H1 (cell line): ENCODE results near the gene TLE1. TPM values are rescaled to one million over a fixed set of nuclear protein-coding genes. Genes with fewer than 3 reads are reported as not detected.

Source experiments
- CTCF ChIA-PET: fragments of 300-600 bp; sonication (Branson Sonifier 250); formaldehyde crosslinking; loops from one replicate; lab custom pipeline; 2021; ENCODE audit not compliant: partially characterized antibody; lab: Charles Lee
- POLR2A ChIA-PET: fragments of 300-600 bp; sonication (Branson Sonifier 250); formaldehyde crosslinking; loops from one replicate; lab custom pipeline; 2021; ENCODE audit warnings: inconsistent platforms; ENCODE audit not compliant: partially characterized antibody; lab: Charles Lee
- DNase-seq, 2 experiments: peaks; one replicate each; pipeline versions ENCODE4 v3.0.0 to v3.0.0-alpha.2; 2010 to 2022; ENCODE audit warnings: low spot score in 2 of 2, low read depth in 1 of 2, mixed read lengths in 1 of 2
- FAIRE-seq: peaks from 2 replicates; lab custom pipeline; 2011; peaks lifted over from hg19 to GRCh38; lab: Jason Lieb, UNC
- H2AFZ ChIP-seq: 2 replicates; pipeline ENCODE4 v1.8.1; 2012; ENCODE audit warnings: low read length, inconsistent platforms
- H2AK5ac ChIP-seq: 2 replicates; pipeline ENCODE4 v1.6.1; 2013; ENCODE audit warnings: low read depth, low read length
- H2BK120ac ChIP-seq: replicated peaks from 2 replicates; pipeline ENCODE3; 2013; ENCODE audit warnings: low read depth, low read length, inconsistent platforms
- H2BK12ac ChIP-seq: 2 replicates; pipeline ENCODE4 v1.6.1; 2013; ENCODE audit warnings: low read depth, low read length
- H2BK15ac ChIP-seq: 2 replicates; pipeline ENCODE4 v1.6.1; 2013; ENCODE audit warnings: low read length
- H2BK20ac ChIP-seq: 2 replicates; pipeline ENCODE4 v1.6.1; 2013; ENCODE audit warnings: low read length
- H2BK5ac ChIP-seq: 2 replicates; pipeline ENCODE4 v1.6.1; 2013; ENCODE audit warnings: low read depth, low read length
- H3K14ac ChIP-seq: 2 replicates; pipeline ENCODE4 v1.6.1; 2013; ENCODE audit warnings: inconsistent platforms; ENCODE audit not compliant: insufficient read length
- H3K18ac ChIP-seq: 2 replicates; pipeline ENCODE4 v1.6.1; 2013; ENCODE audit warnings: low read length; ENCODE audit errors: extremely low read depth
- H3K23ac ChIP-seq: 2 replicates; pipeline ENCODE4 v1.6.1; 2013; ENCODE audit warnings: inconsistent platforms; ENCODE audit not compliant: insufficient read length
- H3K23me2 ChIP-seq: 2 replicates; pipeline ENCODE4 v1.6.1; 2013; ENCODE audit warnings: low read depth, low read length
- H3K27ac ChIP-seq: 2 replicates; pipeline ENCODE4 v1.6.1; 2011; ENCODE audit warnings: low read depth, low read length, inconsistent platforms
- H3K27me3 ChIP-seq, 4 experiments: replicated peaks in 1 of 4; 1 replicate in 1 of 4; 2 replicates in 3 of 4; pipeline versions ENCODE4 v1.6.1 to v1.8.1; 2011 to 2013; ENCODE audit warnings: low read length in 3 of 4, mild to moderate bottlenecking in 3 of 4, inconsistent platforms in 2 of 4, mixed read lengths in 2 of 4, moderate library complexity in 1 of 4; ENCODE audit not compliant: control insufficient read depth in 3 of 4, insufficient read depth in 3 of 4; ENCODE audit errors: extremely low read depth in 1 of 4
- H3K36me3 ChIP-seq, 4 experiments: 2 replicates each; pipeline versions ENCODE4 v1.6.1 to v1.8.1; 2011 to 2013; ENCODE audit warnings: mild to moderate bottlenecking in 4 of 4, low read length in 3 of 4, moderate library complexity in 2 of 4, control low read depth in 1 of 4, inconsistent platforms in 1 of 4; ENCODE audit not compliant: insufficient read depth in 4 of 4, control insufficient read depth in 2 of 4
- H3K4ac ChIP-seq: replicated peaks from 2 replicates; pipeline ENCODE3; 2013; ENCODE audit warnings: low read length, low read depth, mixed read lengths, inconsistent platforms; ENCODE audit not compliant: insufficient read length
- H3K4me1 ChIP-seq, 4 experiments: replicated peaks in 1 of 4; 1 replicate in 1 of 4; 2 replicates in 3 of 4; pipeline versions ENCODE4 v1.6.1 to v1.8.1; 2011 to 2013; ENCODE audit warnings: low read length in 3 of 4, inconsistent platforms in 2 of 4, mixed read lengths in 1 of 4; ENCODE audit not compliant: insufficient read depth in 4 of 4, control insufficient read depth in 3 of 4
- H3K4me2 ChIP-seq, 2 experiments: 2 replicates each; pipeline versions ENCODE4 v1.6.1 to v1.8.1; 2011 to 2013; ENCODE audit warnings: low read depth in 2 of 2, low read length in 2 of 2, control low read depth in 1 of 2, inconsistent platforms in 1 of 2, mild to moderate bottlenecking in 1 of 2; ENCODE audit not compliant: insufficient read depth in 1 of 2
- H3K4me3 ChIP-seq, 4 experiments: fragments of 200-600, 300-600 bp in 1 of 4; sonication (generic), shearing (Covaris generic), sonication (Bioruptor Twin) in 1 of 4; 2 replicates each; pipeline versions ENCODE4 v1.5.1 to v1.8.1; 2011 to 2016; ENCODE audit warnings: low read length in 4 of 4, low read depth in 3 of 4, control low read depth in 2 of 4, inconsistent platforms in 2 of 4, mild to moderate bottlenecking in 2 of 4, mixed read lengths in 1 of 4, moderate library complexity in 1 of 4; ENCODE audit not compliant: insufficient read depth in 2 of 4; ENCODE audit errors: extremely low read depth in 1 of 4
- H3K56ac ChIP-seq: replicated peaks from 2 replicates; pipeline ENCODE3; 2013; ENCODE audit warnings: low read depth, mild to moderate bottlenecking, mixed read lengths, low read length, inconsistent platforms; ENCODE audit not compliant: insufficient read length
- H3K79me1 ChIP-seq: 2 replicates; pipeline ENCODE4 v1.6.1; 2013; ENCODE audit warnings: low read depth, low read length, control low read depth
- H3K79me2 ChIP-seq, 2 experiments: 2 replicates each; pipeline versions ENCODE4 v1.6.1 to v1.8.1; 2012 to 2013; ENCODE audit warnings: low read length in 2 of 2, mild to moderate bottlenecking in 2 of 2, inconsistent platforms in 1 of 2; ENCODE audit not compliant: insufficient read depth in 2 of 2, control insufficient read depth in 1 of 2
- H3K9ac ChIP-seq, 4 experiments: replicated peaks in 1 of 4; 1 replicate in 1 of 4; 2 replicates in 3 of 4; pipeline versions ENCODE4 v1.6.1 to v1.8.1; 2011 to 2013; ENCODE audit warnings: low read depth in 3 of 4, low read length in 3 of 4, control low read depth in 2 of 4, mild to moderate bottlenecking in 2 of 4, moderate library complexity in 2 of 4, inconsistent platforms in 1 of 4; ENCODE audit errors: extremely low read depth in 1 of 4
- H3K9me3 ChIP-seq, 2 experiments: 2 replicates each; pipeline versions ENCODE4 v1.6.1 to v1.8.1; 2012 to 2013; ENCODE audit warnings: mild to moderate bottlenecking in 2 of 2, moderate library complexity in 2 of 2, control low read depth in 1 of 2, inconsistent platforms in 1 of 2, low read depth in 1 of 2, low read length in 1 of 2, mixed read lengths in 1 of 2; ENCODE audit not compliant: insufficient read depth in 2 of 2
- H4K20me1 ChIP-seq, 2 experiments: replicated peaks in 1 of 2; 2 replicates each; pipeline versions ENCODE3 to v1.8.1; 2011 to 2013; ENCODE audit warnings: inconsistent platforms in 2 of 2, low read length in 2 of 2, mild to moderate bottlenecking in 1 of 2; ENCODE audit not compliant: insufficient read depth in 2 of 2, control insufficient read depth in 1 of 2
- H4K5ac ChIP-seq: 2 replicates; pipeline ENCODE4 v1.6.1; 2013; ENCODE audit warnings: low read length, low read depth, mixed read lengths, inconsistent platforms; ENCODE audit not compliant: insufficient read length
- H4K8ac ChIP-seq: 2 replicates; pipeline ENCODE4 v1.8.0; 2013; ENCODE audit warnings: mild to moderate bottlenecking, moderate library complexity, low read length, inconsistent platforms; ENCODE audit not compliant: insufficient read depth; ENCODE audit errors: extremely low read depth
- H4K91ac ChIP-seq: replicated peaks from 2 replicates; pipeline ENCODE3; 2013; ENCODE audit warnings: low read length, mixed read lengths, inconsistent platforms; ENCODE audit not compliant: insufficient read length
- CHD1 ChIP-seq: IDR thresholded peaks from 2 replicates; pipeline ENCODE4 v1.6.1; 2012; ENCODE audit warnings: low read depth, low read length, improper control_type of control experiment
- CTBP2 ChIP-seq: IDR thresholded peaks from 2 replicates; pipeline ENCODE4 v1.7.0; 2011; ENCODE audit warnings: borderline replicate concordance, mild to moderate bottlenecking, moderate library complexity, mixed read lengths, low read length; ENCODE audit not compliant: insufficient read depth, insufficient read length
- EGR1 ChIP-seq: IDR thresholded peaks from 2 replicates; pipeline ENCODE4 v1.6.1; 2011; ENCODE audit warnings: low read depth, low read length, borderline replicate concordance
- EZH2 ChIP-seq: fragments of 200-600 bp; sonication (generic); IDR thresholded peaks from 2 replicates; pipeline ENCODE4 v1.7.1; 2012; ENCODE audit warnings: low read depth, mild to moderate bottlenecking, moderate library complexity, low read length, inconsistent platforms; ENCODE audit not compliant: severe bottlenecking
- GTF2F1 ChIP-seq: IDR thresholded peaks from 2 replicates; pipeline ENCODE4 v1.6.1; 2012; ENCODE audit warnings: low read depth, low read length, improper control_type of control experiment, borderline replicate concordance
- KDM5A ChIP-seq: fragments of 200-600 bp; IDR thresholded peaks from 2 replicates; pipeline ENCODE4 v1.7.1; 2012; ENCODE audit warnings: mild to moderate bottlenecking, low read length, inconsistent platforms, mixed read lengths
- POLR2A ChIP-seq, 2 experiments: IDR thresholded peaks; 1 replicate in 1 of 2; 2 replicates in 1 of 2; pipeline ENCODE4 v1.6.1; 2011; ENCODE audit warnings: low read depth in 2 of 2, low read length in 2 of 2, mild to moderate bottlenecking in 2 of 2; ENCODE audit errors: control extremely low read depth in 1 of 2
- POLR2AphosphoS5 ChIP-seq: IDR thresholded peaks from 2 replicates; pipeline ENCODE4 v1.6.1; 2011; ENCODE audit warnings: low read depth, low read length
- RNF2 ChIP-seq: fragments of 200-900, 300-1000 bp; sonication (generic); IDR thresholded peaks from 2 replicates; pipeline ENCODE4 v1.7.1; 2016; ENCODE audit warnings: borderline replicate concordance, low read depth, mild to moderate bottlenecking, antibody characterized with exemption, low read length; ENCODE audit not compliant: poor library complexity, severe bottlenecking; ENCODE audit errors: missing control alignments
- SIX5 ChIP-seq: IDR thresholded peaks from 2 replicates; pipeline ENCODE4 v1.6.1; 2011; ENCODE audit warnings: mild to moderate bottlenecking, low read depth, low read length
- SUZ12 ChIP-seq: fragments of 200-600 bp; sonication (generic); IDR thresholded peaks from 2 replicates; pipeline ENCODE4 v1.6.1; 2012; ENCODE audit warnings: mild to moderate bottlenecking, inconsistent platforms, low read length, moderate library complexity, mixed read lengths
- TEAD4 ChIP-seq: IDR thresholded peaks from 2 replicates; pipeline ENCODE4 v1.6.1; 2012; ENCODE audit warnings: low read depth, low read length, inconsistent platforms, mixed read lengths
- ZNF274 ChIP-seq: IDR thresholded peaks from 2 replicates; pipeline ENCODE4 v1.7.0; 2012; ENCODE audit warnings: low read length, borderline replicate concordance; ENCODE audit errors: extremely low read depth
- WGBS, 2 experiments: shearing (Covaris generic) in 1 of 2; methylation state at CpG; one replicate each; pipeline versions ENCODE4 v1.1.6 to v1.1.7; 2013 to 2015; ENCODE audit warnings: low lambda C conversion rate in 2 of 2, mixed read lengths in 2 of 2, inconsistent platforms in 1 of 2, low coverage in 1 of 2, missing lambda C conversion rate in 1 of 2; ENCODE audit not compliant: insufficient replicate concordance in 2 of 2, insufficient coverage in 1 of 2, insufficient read length in 1 of 2; ENCODE audit errors: extremely low coverage in 1 of 2, missing lambda C conversion rate in 1 of 2; 5-methylcytosine and 5-hydroxymethylcytosine counted together
- polyA plus RNA-seq, 7 experiments: library from polyadenylated mRNA; depleted of rRNA in 3 of 7; stranded (reverse) in 5 of 7; unstranded in 2 of 7; fragments of >200 nt in 5 of 7; fragments of 200-250 nt in 2 of 7; gene quantifications; 1 replicate in 5 of 7; 2 replicates in 1 of 7; 4 replicates in 1 of 7; pipeline versions ENCODE4 v1.2.1 to v1.2.3, GENCODE V29; 2011 to 2013; ENCODE audit warnings: missing spikeins in 2 of 7, mixed read lengths in 2 of 7
- total RNA-seq: library from RNA; stranded (reverse); fragmentation: NEBNext Ultra II Directional; extraction: Animal tissue kit (Norgen Biotek cat#: 25700); gene quantifications from 2 replicates; pipeline ENCODE4 v1.2.1, GENCODE V29; 2021

Gene TLE1
- total and polyA plus RNA-seq, 2 of the 8 experiments (the other 6 are each of a cell fraction or from before 2014, with no cell fraction given), result 81.8 to 91.6 TPM

DNA sequence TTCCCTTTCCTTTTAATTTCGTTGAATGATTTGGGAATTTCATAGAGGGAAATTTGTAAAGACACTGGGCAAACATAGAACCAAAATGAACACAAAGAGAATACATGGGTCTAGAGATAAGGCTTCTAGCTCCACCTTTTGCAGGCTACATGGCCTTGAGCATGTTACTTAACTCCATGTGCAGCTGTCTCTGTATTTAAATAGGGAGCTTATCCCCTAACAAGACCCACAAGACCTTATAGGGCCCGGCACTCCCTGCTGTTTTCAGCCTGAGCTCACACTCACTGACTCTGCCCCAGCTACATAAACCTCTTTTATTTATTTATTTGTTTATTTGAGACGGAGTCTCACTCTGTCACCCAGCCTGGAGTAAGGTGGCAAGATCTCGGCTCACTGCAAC is 30.6 kb upstream of the TLE1 start:
- Histone ChIP-seq H2AFZ (no peak overlapping the region), H4K5ac (no peak overlapping the region), H2BK12ac (no peak overlapping the region), H3K14ac (no peak overlapping the region), H4K8ac (no peak overlapping the region), H3K4me3 (no peak overlapping the region), H2AK5ac (no peak overlapping the region), H3K9me3 (no peaks in the 10 kb centered on the region), H3K79me1 (no peaks in the 10 kb centered on the region), H2BK15ac (no peak overlapping the region), H3K27ac (no peak overlapping the region), H3K4ac (no peak overlapping the region), H4K91ac (no peak overlapping the region), H3K4me2 (no peak overlapping the region), H3K27me3 (no peaks in the 10 kb centered on the region), H2BK20ac (no peak overlapping the region), H3K9ac (no peak overlapping the region), H3K36me3 (no peaks in the 10 kb centered on the region), H3K18ac (no peak overlapping the region; the same call in 1 of the 2 replicates), H2BK120ac (no peak overlapping the region), H3K79me2 (no peaks in the 10 kb centered on the region), H3K4me1 (peaks cover 6 to 14% (median 9%) of the 10 kb centered on the region in 4 experiments; a peak in 5 of 7 replicates), H2BK5ac (no peak overlapping the region), H3K23me2 (no peaks in the 10 kb centered on the region), H3K23ac (no peak overlapping the region), H4K20me1 (no peaks in the 10 kb centered on the region), H3K56ac (no peak overlapping the region)
- FAIRE-seq (no peak), DNase-seq (no peak)
- WGBS, 2 experiments, result 90% methylated on average over 4 of the region's 4 CpGs; no CpG with 5 or more reads in 1 of the 2 experiments
- ChIA-PET CTCF (no interaction called here), POLR2A (interaction anchor here (1.1 kb wide), 1 partner anchor 30 kb away, joined by 3 read pairs; the partner anchor contains the start of gene TLE1)
- no peak for TF ChIP-seq RNF2
- TF ChIP-seq TEAD4, result no peak
- no peak for TF ChIP-seq POLR2A (IDR thresholded peaks at IDR 0.05; ENCODE audit: control extremely low read depth in 1 of 2, low read depth in 2 of 2, low read length in 2 of 2)
- TF ChIP-seq CTBP2, result no peak
- no peak for TF ChIP-seq SIX5
- no peak for TF ChIP-seq POLR2AphosphoS5
- no peak for TF ChIP-seq EZH2
- TF ChIP-seq SUZ12, result no peak
- TF ChIP-seq EGR1, result no peak
- TF ChIP-seq KDM5A, result no peak
- no peak for TF ChIP-seq CHD1
- no peak for TF ChIP-seq ZNF274
- TF ChIP-seq GTF2F1, result no peak
